AG09309 (cell line): Measurements from ENCODE around the gene PCYT1B.

Source experiments
- DNase-seq: peaks from one replicate; pipeline ENCODE4 v3.0.0-alpha.2; 2010; ENCODE audit warnings: low read depth
- H3K4me3 ChIP-seq: 2 replicates; pipeline ENCODE4 v1.5.1; 2011; ENCODE audit warnings: mild to moderate bottlenecking, low read depth, low read length, moderate library complexity; ENCODE audit not compliant: control insufficient read depth
- TF ChIP-seq, protein P1 (sequence below): IDR thresholded peaks from 2 replicates; pipeline ENCODE4 v1.5.1; 2011; ENCODE audit warnings: mild to moderate bottlenecking, low read depth, low read length, inconsistent platforms; ENCODE audit not compliant: insufficient read depth, control insufficient read depth; ENCODE audit errors: missing control alignments

PCYT1B gene

DNA sequence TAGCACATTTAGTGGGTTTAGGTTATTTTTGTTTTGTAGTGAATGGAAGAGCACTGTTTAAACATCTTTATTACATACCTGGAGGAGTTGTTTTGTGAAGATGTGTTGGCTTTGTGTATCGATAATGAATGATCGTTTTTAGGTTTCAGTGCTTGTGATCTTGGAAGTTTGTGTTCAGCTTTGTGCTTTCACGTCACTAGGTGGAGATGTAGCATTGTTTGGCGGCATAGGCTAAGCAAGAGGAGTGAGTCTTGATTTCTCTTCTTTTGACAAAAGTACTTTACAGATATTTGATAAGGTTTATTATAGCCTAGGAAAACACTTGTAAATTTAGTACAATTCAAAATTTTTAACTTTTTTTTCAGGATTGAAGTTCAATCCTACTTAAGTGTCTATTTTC is 131.7 kb downstream of the PCYT1B start:
- H3K4me3 ChIP-seq, result no peak overlapping the region
- DNase-seq, result no peak
- TF ChIP-seq, protein P1, sequence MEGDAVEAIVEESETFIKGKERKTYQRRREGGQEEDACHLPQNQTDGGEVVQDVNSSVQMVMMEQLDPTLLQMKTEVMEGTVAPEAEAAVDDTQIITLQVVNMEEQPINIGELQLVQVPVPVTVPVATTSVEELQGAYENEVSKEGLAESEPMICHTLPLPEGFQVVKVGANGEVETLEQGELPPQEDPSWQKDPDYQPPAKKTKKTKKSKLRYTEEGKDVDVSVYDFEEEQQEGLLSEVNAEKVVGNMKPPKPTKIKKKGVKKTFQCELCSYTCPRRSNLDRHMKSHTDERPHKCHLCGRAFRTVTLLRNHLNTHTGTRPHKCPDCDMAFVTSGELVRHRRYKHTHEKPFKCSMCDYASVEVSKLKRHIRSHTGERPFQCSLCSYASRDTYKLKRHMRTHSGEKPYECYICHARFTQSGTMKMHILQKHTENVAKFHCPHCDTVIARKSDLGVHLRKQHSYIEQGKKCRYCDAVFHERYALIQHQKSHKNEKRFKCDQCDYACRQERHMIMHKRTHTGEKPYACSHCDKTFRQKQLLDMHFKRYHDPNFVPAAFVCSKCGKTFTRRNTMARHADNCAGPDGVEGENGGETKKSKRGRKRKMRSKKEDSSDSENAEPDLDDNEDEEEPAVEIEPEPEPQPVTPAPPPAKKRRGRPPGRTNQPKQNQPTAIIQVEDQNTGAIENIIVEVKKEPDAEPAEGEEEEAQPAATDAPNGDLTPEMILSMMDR, result no peak

DNA sequence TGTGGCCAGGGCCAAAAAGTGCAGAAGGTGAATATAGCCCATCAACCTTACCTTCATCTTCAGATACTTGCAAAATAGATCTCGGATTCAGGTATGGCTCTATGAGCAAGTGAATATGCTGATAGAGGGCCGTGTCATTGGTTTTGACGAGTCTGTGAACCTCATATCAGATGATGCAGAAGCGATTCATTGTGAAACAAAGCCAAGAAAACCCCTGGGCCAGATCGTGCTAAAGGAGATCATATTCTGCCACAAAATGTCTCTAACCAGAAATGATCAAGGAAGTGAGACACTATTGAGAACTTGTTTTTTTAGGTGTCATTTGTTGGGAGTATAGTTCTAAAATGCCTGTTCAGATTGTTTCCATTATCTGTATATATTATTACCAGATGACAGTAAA is 133.7 kb downstream of the PCYT1B start:
- no peak overlapping the region for H3K4me3 ChIP-seq
- TF ChIP-seq, protein P1, result no peak
- no peak for DNase-seq

DNA sequence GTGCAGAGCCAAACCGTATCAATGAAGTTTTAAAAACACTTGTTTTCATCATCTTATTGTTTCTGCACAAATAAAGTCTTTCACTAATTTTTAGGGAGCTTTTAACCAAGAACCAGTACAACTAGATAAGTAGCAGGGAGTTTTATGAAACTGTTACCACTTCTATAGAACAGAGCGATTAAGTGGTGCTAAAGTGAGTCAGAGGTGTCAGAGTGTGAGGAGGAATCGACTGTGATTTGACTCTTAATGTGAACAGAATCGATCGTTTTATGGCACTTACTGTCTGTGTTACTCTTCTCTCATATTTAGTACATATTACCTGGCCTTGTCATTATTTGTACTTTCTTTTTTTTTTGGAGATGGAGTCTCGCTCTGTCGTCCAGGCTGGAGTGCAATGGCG is 138.8 kb downstream of the PCYT1B start:
- no peak overlapping the region for H3K4me3 ChIP-seq
- TF ChIP-seq, protein P1, result no peak
- DNase-seq, result no peak
